ENCODE data around the gene VWA7. TPM values are rescaled to one million over a fixed set of nuclear protein-coding genes. Genes with fewer than 3 reads are reported as not detected.
A peak's percentile ranks its signal among the peaks of the same experiment; 100 is the strongest.

VWA7 gene
- total RNA-seq, 4 donors from 2014 or later: 1.2 to 8.9 (median 5.4) TPM

GRCh38 chr6:31799781-31800180, 22.7 kb upstream of the VWA7 start:
- Histone ChIP-seq H3K9me3 (no peaks in the 10 kb centered on the region), H3K4me1 (peaks cover 7 to 9% of the 10 kb centered on the region in 2 donors), H3K27me3 (no peaks in the 10 kb centered on the region), H3K27ac (no peak overlapping the region), H3K4me3 (replicated peaks in 1 of 3) (no peak overlapping the region), H3K36me3 (no peaks in the 10 kb centered on the region)
- WGBS, 2 donors: 85 to 87% methylated on average over 12 of the region's 12 CpGs
- no peak for DNase-seq
- TF ChIP-seq CTCF (IDR thresholded peaks at IDR 0.05): no peak
- no peak for TF ChIP-seq POLR2A (IDR thresholded peaks at IDR 0.05)
- intact Hi-C loops (cut with DNase I): no loop called here

GRCh38 chr6:31797588-31797987, 20.5 kb upstream of the VWA7 start:
- TF ChIP-seq CTCF (IDR thresholded peaks at IDR 0.05) (no peak), POLR2A (IDR thresholded peaks at IDR 0.05) (no peak)
- no peak for DNase-seq
- no peaks in the 10 kb centered on the region for H3K27me3 ChIP-seq
- no peaks in the 10 kb centered on the region for H3K9me3 ChIP-seq
- H3K4me1 ChIP-seq: peaks cover 11 to 14% of the 10 kb centered on the region in 2 donors
- 71 to 77% methylated on average over 5 of the region's 5 CpGs for WGBS, 2 donors
- peak overlapping the region in 2 of 3 donors; percentile 10 to 91 for H3K27ac ChIP-seq
- intact Hi-C loops (cut with DNase I): no loop called here
- no peaks in the 10 kb centered on the region for H3K36me3 ChIP-seq
- no peak overlapping the region for H3K4me3 ChIP-seq (replicated peaks in 1 of 3)

- H3K36me3 ChIP-seq: no peaks in the 10 kb centered on the region
- peak overlapping the region in 2 of 3 donors; percentile 10 to 91 for H3K27ac ChIP-seq
- WGBS, 2 donors: 94 to 97% methylated on average over 2 of the region's 2 CpGs
- TF ChIP-seq POLR2A (IDR thresholded peaks at IDR 0.05) (no peak), CTCF (IDR thresholded peaks at IDR 0.05) (no peak)
- DNase-seq: no peak
- H3K27me3 ChIP-seq: no peaks in the 10 kb centered on the region
- intact Hi-C loops (cut with DNase I): no loop called here
- no peaks in the 10 kb centered on the region for H3K9me3 ChIP-seq
- H3K4me3 ChIP-seq (replicated peaks in 1 of 3): no peak overlapping the region
- H3K4me1 ChIP-seq: peaks cover 11 to 14% of the 10 kb centered on the region in 2 donors
These were observed 19.9 kb upstream of the VWA7 start for GRCh38 chr6:31796993-31797385.

GRCh38 chr6:31795616-31796298, 18.6 kb upstream of the VWA7 start, which contains the start of gene VARS1:
Gene VARS1 (minus strand): TSS chr6:31795752. CDS start chr6:31795217, 535 bp downstream.
- peak; percentile 91 to 93 for DNase-seq
- H3K27me3 ChIP-seq: no peaks in the 10 kb centered on the region
- peaks cover 11 to 14% of the 10 kb centered on the region in 2 donors for H3K4me1 ChIP-seq
- peak within 1 kb of the TSS; percentile 72 to 96 (median 93) for H3K4me3 ChIP-seq (replicated peaks in 1 of 3)
- H3K36me3 ChIP-seq: no peaks in the 10 kb centered on the region
- 1 to 3% methylated on average over 17 to 22 of the region's 75 CpGs for WGBS, 2 donors
- intact Hi-C loops (cut with DNase I): no loop called here
- TF ChIP-seq CTCF (IDR thresholded peaks at IDR 0.05): peak; percentile 34 to 96 (median 78)
- TF ChIP-seq POLR2A (IDR thresholded peaks at IDR 0.05): peak; percentile 31 to 69
- H3K27ac ChIP-seq: peak within 1 kb of the TSS; percentile 91 to 94 (median 92)
- H3K9me3 ChIP-seq: no peaks in the 10 kb centered on the region

- no peak for DNase-seq
- Histone ChIP-seq H3K4me1 (peaks cover 11 to 14% of the 10 kb centered on the region in 2 donors), H3K36me3 (no peaks in the 10 kb centered on the region), H3K9me3 (no peaks in the 10 kb centered on the region), H3K27me3 (no peaks in the 10 kb centered on the region), H3K4me3 (replicated peaks in 1 of 3) (peak overlapping the region; percentile 72 to 96 (median 93)), H3K27ac (peak overlapping the region; percentile 91 to 94 (median 92))
- TF ChIP-seq CTCF (IDR thresholded peaks at IDR 0.05): no peak
- TF ChIP-seq POLR2A (IDR thresholded peaks at IDR 0.05): no peak
- WGBS, 2 donors: 3 to 4% methylated on average over 28 of the region's 44 CpGs
- intact Hi-C loops (cut with DNase I): no loop called here
These were observed 17.9 kb upstream of the VWA7 start for GRCh38 chr6:31794866-31795615.
